DOHH2 (cell line): Measurements from ENCODE around the gene MTOR.

Source experiments
- EZH2phosphoT487 ChIP-seq: fragments of 200-600 bp; sonication (generic); IDR thresholded peaks from 2 replicates; pipeline ENCODE4 v1.6.1; 2017; ENCODE audit warnings: borderline replicate concordance, mild to moderate bottlenecking, antibody characterized with exemption, low read length, moderate library complexity, mixed read lengths
- TF ChIP-seq, protein P1 (sequence below): fragments of 200-600 bp; sonication (generic); IDR thresholded peaks from one replicate; pipeline ENCODE4 v1.5.1; 2014; ENCODE audit warnings: antibody characterized with exemption, mild to moderate bottlenecking, low read depth, low read length; ENCODE audit not compliant: poor library complexity, severe bottlenecking

DNA sequence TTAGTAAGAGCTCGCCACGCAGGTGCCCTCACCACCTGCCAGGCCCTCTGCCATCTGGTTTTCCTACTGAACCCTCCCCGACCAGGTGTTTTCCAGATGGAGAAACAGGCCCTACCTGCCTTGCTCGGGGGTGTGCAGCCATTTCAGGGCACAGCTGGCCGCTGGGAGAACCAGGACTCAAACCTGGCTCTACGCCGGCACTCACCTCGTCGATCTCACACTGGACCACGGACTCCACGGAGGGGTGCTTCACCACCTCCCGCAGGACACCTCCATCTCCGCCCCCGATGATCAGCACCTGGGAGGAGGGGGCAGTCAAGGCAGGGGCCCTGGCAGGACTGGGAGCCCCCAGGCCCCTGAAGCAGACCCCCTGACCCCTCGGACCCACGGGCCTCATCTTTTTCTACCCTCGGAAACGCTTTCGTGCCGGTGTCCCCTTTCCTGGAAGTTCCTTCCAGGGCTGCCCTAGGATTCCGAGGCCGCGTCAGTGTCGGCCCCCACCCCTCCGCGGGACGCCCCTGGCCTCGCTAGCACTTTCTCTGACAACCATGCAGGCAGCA lies 203.7 kb downstream of the MTOR start:
- TF ChIP-seq, protein P1, sequence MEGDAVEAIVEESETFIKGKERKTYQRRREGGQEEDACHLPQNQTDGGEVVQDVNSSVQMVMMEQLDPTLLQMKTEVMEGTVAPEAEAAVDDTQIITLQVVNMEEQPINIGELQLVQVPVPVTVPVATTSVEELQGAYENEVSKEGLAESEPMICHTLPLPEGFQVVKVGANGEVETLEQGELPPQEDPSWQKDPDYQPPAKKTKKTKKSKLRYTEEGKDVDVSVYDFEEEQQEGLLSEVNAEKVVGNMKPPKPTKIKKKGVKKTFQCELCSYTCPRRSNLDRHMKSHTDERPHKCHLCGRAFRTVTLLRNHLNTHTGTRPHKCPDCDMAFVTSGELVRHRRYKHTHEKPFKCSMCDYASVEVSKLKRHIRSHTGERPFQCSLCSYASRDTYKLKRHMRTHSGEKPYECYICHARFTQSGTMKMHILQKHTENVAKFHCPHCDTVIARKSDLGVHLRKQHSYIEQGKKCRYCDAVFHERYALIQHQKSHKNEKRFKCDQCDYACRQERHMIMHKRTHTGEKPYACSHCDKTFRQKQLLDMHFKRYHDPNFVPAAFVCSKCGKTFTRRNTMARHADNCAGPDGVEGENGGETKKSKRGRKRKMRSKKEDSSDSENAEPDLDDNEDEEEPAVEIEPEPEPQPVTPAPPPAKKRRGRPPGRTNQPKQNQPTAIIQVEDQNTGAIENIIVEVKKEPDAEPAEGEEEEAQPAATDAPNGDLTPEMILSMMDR, result no peak
- no peak for TF ChIP-seq EZH2phosphoT487
